DMS79 (cell line): ENCODE data around the gene SLC16A10.

Source experiments
- DNase-seq: peaks from one replicate; lab custom pipeline; 2025; lab: John Stamatoyannopoulos, UW

The SLC16A10 gene

GRCh38 chr6:111260570-111261298, 173.4 kb downstream of the SLC16A10 start:
- DNase-seq, result no peak

- DNase-seq, result no peak
Measured at GRCh38 chr6:111263837-111264236, 176.5 kb downstream of the SLC16A10 start.

DNA sequence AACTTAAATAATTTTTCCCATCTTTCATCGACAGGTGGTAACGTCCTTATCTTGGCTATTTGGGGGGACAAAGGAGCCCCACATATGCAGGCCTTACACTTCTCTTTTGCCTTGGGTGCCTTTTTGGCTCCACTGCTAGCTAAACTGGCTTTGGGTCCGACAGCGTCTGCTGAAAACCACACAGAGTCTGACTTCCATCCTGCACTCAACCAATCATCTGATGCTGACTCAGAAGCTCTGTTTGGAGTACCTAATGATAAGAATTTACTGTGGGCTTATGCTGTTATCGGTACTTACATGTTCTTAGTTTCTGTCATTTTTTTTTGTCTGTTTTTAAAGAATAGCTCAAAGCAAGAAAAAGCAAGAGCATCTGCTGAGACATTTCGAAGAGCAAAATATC, 178.5 kb downstream of the SLC16A10 start:
- DNase-seq, result no peak

- no peak for DNase-seq
Measured at GRCh38 chr6:111266276-111266675, 179.0 kb downstream of the SLC16A10 start.

- no peak for DNase-seq
Measured at GRCh38 chr6:111267764-111268333, 180.5 kb downstream of the SLC16A10 start.

GRCh38 chr6:111269401-111269970, 182.2 kb downstream of the SLC16A10 start:
- no peak for DNase-seq

DNA sequence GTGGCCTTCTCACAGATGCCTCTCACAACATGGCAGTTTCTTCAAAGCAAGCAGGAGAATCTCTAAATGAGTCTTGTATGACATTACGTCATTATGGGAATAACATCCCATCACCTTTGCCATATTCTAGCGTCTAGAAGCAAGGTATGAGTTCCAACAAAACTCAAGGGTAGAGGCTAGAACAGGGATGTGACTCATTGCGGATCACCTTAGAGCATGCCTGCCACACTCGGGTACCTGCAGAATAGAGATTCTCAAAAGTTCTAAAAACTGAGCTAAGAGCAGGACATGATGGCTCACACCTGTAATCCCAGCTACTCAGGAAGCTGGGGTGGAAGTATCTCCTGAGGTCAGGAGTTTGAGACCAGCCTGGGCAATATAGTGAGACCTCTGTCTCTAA, 182.8 kb downstream of the SLC16A10 start:
- DNase-seq, result no peak

DNA sequence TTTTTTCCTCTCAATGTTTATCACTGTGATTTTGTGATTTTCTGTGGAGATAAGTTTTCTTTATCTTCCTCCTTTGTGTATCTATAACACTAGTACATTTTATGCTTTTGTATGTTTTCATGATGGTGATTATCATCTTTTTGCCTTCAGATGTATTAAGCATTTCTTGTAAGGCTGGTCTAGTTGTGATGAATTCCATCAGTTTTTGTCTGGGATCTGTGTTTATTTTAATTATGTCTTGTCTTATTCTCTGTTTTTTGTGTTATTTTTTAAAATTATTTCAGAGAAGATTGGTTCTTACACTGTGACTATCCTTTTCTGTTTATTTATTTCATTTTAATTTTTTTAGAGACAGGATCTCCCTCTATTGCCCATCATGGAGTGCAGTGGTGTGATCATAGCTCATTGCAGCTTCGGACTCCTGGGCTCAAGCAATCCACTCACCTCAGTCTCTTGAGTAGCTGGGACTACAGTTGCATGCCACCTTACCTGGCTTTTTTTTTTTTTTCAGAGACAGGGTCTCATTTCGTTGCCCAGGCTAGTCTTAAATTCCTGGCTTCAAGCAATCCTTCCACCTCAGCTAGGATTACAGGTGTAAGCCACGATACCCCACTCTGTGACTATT, 187.4 kb downstream of the SLC16A10 start:
- DNase-seq, result no peak

DNA sequence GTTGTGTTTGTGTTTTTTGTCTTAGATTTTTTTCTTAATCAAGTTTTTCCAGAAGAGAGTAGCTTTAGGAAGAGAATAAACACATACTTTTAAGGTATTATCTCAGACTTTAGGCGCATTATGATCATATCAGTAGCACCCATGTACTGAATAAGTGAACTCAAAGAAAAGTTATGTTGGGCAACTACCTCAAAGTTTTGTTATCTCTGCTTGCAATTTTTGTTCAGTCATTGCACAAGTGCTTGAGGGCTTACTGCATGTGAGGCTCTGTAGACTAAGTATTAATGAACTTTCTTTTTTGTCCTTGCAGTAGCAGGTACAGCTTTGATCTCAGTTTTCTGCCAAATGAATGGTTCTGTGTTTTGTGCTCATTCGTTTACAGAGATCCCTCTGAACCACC, 189.0 kb downstream of the SLC16A10 start:
- no peak for DNase-seq

DNA sequence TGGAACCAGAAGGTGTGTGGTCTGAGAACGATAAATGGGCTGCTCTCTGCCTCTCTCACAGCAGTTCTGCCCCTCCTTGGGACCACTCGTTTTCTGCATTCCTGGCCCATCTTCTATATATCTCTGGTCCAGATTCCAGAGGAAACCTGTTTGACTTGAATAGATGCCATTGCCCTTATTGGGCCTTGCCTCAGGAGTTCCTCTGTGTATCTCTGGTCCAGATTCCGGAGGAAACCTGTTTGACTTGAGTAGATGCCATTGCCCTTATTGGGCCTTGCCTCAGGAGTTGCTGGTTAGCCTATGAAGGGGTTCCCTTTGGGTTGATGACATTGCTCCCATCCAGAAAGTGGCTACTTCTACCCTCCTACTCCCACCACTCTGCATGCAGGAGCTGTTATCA, 189.4 kb downstream of the SLC16A10 start:
- no peak for DNase-seq

GRCh38 chr6:111277819-111278218, 190.5 kb downstream of the SLC16A10 start:
- no peak for DNase-seq

- DNase-seq, result no peak
Measured at GRCh38 chr6:111278731-111279130, 191.4 kb downstream of the SLC16A10 start.

- no peak for DNase-seq
Measured at GRCh38 chr6:111280445-111280955, 193.2 kb downstream of the SLC16A10 start.
